HepG2 (cell line): ENCODE data around the gene NAPSA. TPM values are rescaled to one million over a fixed set of nuclear protein-coding genes. Genes with fewer than 3 reads are reported as not detected.

Source experiments
- FOXA1 ChIP-seq, 2 experiments: fragments of 450-650 bp in 1 of 2; sonication (generic) in 1 of 2; formaldehyde crosslinking in 1 of 2; IDR thresholded peaks; 2 replicates each; pipeline versions ENCODE4 v1.4.0 to v1.6.1; 2016 to 2020; ENCODE audit warnings: missing genetic modification reagents in 1 of 2
- HOXA3 ChIP-seq: sonication (generic); formaldehyde crosslinking; IDR thresholded peaks from 2 replicates; pipeline ENCODE4 v1.5.0; 2020; ENCODE audit warnings: missing genetic modification reagents
- MED8 ChIP-seq: sonication (generic); formaldehyde crosslinking; IDR thresholded peaks from 2 replicates; pipeline ENCODE4 v1.8.1; 2023; ENCODE audit warnings: mild to moderate bottlenecking, missing genetic modification reagents; ENCODE audit not compliant: insufficient replicate concordance
- NR2F6 ChIP-seq, 2 experiments: IDR thresholded peaks; 2 replicates each; pipeline ENCODE4 v1.6.1; 2016; ENCODE audit warnings: antibody characterized with exemption in 1 of 2, mild to moderate bottlenecking in 1 of 2
- RBM22 ChIP-seq: fragments of 200-400 bp; formaldehyde crosslinking; optimal IDR thresholded peaks from 2 replicates; pipeline ENCODE3; 2017; ENCODE audit warnings: mild to moderate bottlenecking, low read length, moderate library complexity
- SP2 ChIP-seq: sonication (generic); formaldehyde crosslinking; IDR thresholded peaks from 2 replicates; pipeline ENCODE4 v1.5.1; 2020; ENCODE audit warnings: mild to moderate bottlenecking, missing genetic modification reagents
- THYN1 ChIP-seq: sonication (generic); formaldehyde crosslinking; IDR thresholded peaks from 2 replicates; pipeline ENCODE4 v1.8.1; 2023; ENCODE audit warnings: low read depth, mild to moderate bottlenecking, moderate library complexity, missing genetic modification reagents, borderline replicate concordance
- ZNF264 ChIP-seq: sonication (generic); formaldehyde crosslinking; IDR thresholded peaks from 2 replicates; pipeline ENCODE4 v1.4.0; 2020; ENCODE audit warnings: missing genetic modification reagents
- ZNF30 ChIP-seq: sonication (generic); formaldehyde crosslinking; IDR thresholded peaks from 2 replicates; pipeline ENCODE4 v1.5.0; 2020; ENCODE audit warnings: mild to moderate bottlenecking, missing genetic modification reagents
- ZNF446 ChIP-seq: sonication (generic); formaldehyde crosslinking; IDR thresholded peaks from 2 replicates; pipeline ENCODE4 v1.5.0; 2020; ENCODE audit warnings: mild to moderate bottlenecking, missing genetic modification reagents
- ZNF598 ChIP-seq: sonication (generic); formaldehyde crosslinking; IDR thresholded peaks from 2 replicates; pipeline ENCODE4 v1.5.1; 2020; ENCODE audit warnings: mild to moderate bottlenecking, missing genetic modification reagents, borderline replicate concordance
- ZNF644 ChIP-seq: IDR thresholded peaks from 2 replicates; pipeline ENCODE4 v1.6.1; 2016; ENCODE audit warnings: low read depth
- ZSCAN31 ChIP-seq: sonication (generic); formaldehyde crosslinking; IDR thresholded peaks from 2 replicates; pipeline ENCODE4 v1.5.0; 2020; ENCODE audit warnings: low read depth, mild to moderate bottlenecking, missing genetic modification reagents
- polyA plus RNA-seq, 8 experiments: library from polyadenylated mRNA; depleted of rRNA in 3 of 8; stranded (reverse) in 7 of 8; unstranded in 1 of 8; fragments of >200 nt; fragmentation: Illumina TruSeq in 4 of 8; extraction: Trizol in 4 of 8; gene quantifications; 2 replicates each; pipeline versions ENCODE4 v1.2.1 to v1.2.3, GENCODE V29; 2011 to 2016; ENCODE audit warnings: low read depth in 4 of 8, missing spikeins in 1 of 8, mixed read lengths in 1 of 8; ENCODE audit not compliant: insufficient read depth in 1 of 8
- total RNA-seq, 5 experiments: library from RNA; depleted of rRNA; stranded (reverse); fragments of >200 nt; fragmentation: Illumina TruSeq; extraction: Trizol; gene quantifications; 2 replicates each; pipeline ENCODE4 v1.2.3, GENCODE V29; 2016; ENCODE audit warnings: low read depth in 1 of 5
- TF ChIP-seq, protein P1 (sequence below), 2 experiments: fragments of 450-650 bp in 1 of 2; sonication (generic) in 1 of 2; formaldehyde crosslinking in 1 of 2; IDR thresholded peaks; 2 replicates each; pipeline versions ENCODE4 v1.6.1 to v1.8.0; 2016 to 2022; ENCODE audit warnings: antibody characterized with exemption in 1 of 2, mild to moderate bottlenecking in 1 of 2, missing genetic modification reagents in 1 of 2
- TF ChIP-seq, protein P2 (sequence below): sonication (generic); formaldehyde crosslinking; conservative IDR thresholded peaks from 2 replicates; pipeline ENCODE4 v1.8.0; 2022; ENCODE audit warnings: low read depth, missing genetic modification reagents
- TF ChIP-seq, protein P3 (sequence below): sonication (generic); formaldehyde crosslinking; IDR thresholded peaks from 2 replicates; pipeline ENCODE4 v1.4.0; 2020; ENCODE audit warnings: missing genetic modification reagents, low read depth, mild to moderate bottlenecking, borderline replicate concordance

Gene NAPSA
- total and polyA plus RNA-seq, 2 of the 13 experiments (the other 11 are each of a cell fraction or from before 2014, with no cell fraction given) = not detected

DNA sequence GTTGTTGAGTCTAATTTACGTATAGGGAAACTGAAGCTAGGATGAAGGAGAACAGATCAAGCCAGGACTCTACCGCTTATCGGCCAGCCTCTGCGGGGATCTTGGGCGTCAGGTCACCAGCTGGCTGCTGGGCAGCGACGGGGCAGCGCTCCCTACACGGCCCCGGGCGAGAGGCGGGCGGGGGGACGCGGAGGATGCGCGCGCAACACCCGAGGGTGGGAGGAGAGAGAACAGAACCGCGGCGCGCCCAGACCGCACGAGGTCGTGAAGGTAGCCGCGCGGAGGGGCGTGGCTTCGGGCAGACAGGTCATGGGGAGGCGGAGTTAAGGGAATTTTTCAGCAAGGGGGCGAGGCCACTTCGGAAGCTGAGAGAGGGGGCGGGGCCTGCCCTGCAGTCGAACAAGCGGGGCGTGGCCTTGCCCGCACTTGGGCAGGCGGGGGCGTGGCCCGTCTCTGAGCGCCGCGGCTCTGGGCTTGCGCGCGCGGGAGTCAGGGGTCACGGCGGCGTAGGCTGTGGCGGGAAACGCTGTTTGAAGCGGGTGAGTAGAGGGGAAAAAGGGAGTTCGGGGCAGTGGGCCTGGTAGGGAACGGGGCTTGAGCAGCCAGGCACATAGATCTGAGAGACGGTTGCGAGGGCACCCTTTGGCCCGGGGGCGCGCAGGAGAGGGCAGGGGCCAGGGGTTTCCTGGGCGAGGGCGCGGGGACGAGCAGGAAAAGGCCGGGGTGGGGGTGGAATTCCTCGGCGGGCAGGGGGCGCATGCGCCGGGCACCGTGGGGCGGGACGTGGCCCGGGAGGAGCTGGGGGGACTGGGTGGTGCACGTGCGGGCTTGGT, 18.6 kb upstream of the NAPSA start, which contains the start of gene POLD1 (continued):
- TF ChIP-seq, protein P1, sequence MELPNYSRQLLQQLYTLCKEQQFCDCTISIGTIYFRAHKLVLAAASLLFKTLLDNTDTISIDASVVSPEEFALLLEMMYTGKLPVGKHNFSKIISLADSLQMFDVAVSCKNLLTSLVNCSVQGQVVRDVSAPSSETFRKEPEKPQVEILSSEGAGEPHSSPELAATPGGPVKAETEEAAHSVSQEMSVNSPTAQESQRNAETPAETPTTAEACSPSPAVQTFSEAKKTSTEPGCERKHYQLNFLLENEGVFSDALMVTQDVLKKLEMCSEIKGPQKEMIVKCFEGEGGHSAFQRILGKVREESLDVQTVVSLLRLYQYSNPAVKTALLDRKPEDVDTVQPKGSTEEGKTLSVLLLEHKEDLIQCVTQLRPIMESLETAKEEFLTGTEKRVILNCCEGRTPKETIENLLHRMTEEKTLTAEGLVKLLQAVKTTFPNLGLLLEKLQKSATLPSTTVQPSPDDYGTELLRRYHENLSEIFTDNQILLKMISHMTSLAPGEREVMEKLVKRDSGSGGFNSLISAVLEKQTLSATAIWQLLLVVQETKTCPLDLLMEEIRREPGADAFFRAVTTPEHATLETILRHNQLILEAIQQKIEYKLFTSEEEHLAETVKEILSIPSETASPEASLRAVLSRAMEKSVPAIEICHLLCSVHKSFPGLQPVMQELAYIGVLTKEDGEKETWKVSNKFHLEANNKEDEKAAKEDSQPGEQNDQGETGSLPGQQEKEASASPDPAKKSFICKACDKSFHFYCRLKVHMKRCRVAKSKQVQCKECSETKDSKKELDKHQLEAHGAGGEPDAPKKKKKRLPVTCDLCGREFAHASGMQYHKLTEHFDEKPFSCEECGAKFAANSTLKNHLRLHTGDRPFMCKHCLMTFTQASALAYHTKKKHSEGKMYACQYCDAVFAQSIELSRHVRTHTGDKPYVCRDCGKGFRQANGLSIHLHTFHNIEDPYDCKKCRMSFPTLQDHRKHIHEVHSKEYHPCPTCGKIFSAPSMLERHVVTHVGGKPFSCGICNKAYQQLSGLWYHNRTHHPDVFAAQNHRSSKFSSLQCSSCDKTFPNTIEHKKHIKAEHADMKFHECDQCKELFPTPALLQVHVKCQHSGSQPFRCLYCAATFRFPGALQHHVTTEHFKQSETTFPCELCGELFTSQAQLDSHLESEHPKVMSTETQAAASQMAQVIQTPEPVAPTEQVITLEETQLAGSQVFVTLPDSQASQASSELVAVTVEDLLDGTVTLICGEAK (IDR thresholded peaks at IDR 0.05) = no peak
- TF ChIP-seq, protein P1 (CRISPR knock-in tag; IDR thresholded peaks at IDR 0.05) = peak; percentile 45
- TF ChIP-seq MED8 (CRISPR knock-in tag) (no peak), ZNF264 (CRISPR knock-in tag) (0 out of 2 replicates have a peak, but pooled peaks have one; percentile 47), ZNF30 (CRISPR knock-in tag) (no peak), RBM22 (no peak), FOXA1 (IDR thresholded peaks at IDR 0.05) (no peak), FOXA1 (CRISPR knock-in tag; IDR thresholded peaks at IDR 0.05) (no peak), ZNF446 (CRISPR knock-in tag) (no peak), ZNF644 (CRISPR knock-in tag) (no peak), SP2 (CRISPR knock-in tag) (peak; percentile 35; the same call in 1 of the 2 replicates), THYN1 (CRISPR knock-in tag) (no peak), NR2F6 (IDR thresholded peaks at IDR 0.05) (peak; percentile 71), NR2F6 (CRISPR knock-in tag; IDR thresholded peaks at IDR 0.05) (peak; percentile 79), ZSCAN31 (0 out of 2 replicates have a peak, but pooled peaks have one; percentile 11), ZNF598 (CRISPR knock-in tag) (peak; percentile 70; the same call in 1 of the 2 replicates), HOXA3 (peak; percentile 69)
- TF ChIP-seq, protein P2, sequence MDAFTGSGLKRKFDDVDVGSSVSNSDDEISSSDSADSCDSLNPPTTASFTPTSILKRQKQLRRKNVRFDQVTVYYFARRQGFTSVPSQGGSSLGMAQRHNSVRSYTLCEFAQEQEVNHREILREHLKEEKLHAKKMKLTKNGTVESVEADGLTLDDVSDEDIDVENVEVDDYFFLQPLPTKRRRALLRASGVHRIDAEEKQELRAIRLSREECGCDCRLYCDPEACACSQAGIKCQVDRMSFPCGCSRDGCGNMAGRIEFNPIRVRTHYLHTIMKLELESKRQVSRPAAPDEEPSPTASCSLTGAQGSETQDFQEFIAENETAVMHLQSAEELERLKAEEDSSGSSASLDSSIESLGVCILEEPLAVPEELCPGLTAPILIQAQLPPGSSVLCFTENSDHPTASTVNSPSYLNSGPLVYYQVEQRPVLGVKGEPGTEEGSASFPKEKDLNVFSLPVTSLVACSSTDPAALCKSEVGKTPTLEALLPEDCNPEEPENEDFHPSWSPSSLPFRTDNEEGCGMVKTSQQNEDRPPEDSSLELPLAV = no peak
- TF ChIP-seq, protein P3, sequence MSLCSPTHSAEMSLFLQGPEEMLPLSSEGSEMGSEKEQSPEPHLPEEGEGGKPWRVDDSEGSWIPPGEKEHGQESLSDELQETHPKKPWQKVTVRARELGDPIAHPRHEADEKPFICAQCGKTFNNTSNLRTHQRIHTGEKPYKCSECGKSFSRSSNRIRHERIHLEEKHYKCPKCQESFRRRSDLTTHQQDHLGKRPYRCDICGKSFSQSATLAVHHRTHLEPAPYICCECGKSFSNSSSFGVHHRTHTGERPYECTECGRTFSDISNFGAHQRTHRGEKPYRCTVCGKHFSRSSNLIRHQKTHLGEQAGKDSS (CRISPR knock-in tag) = no peak
